Activated T-cell treated with anti-CD3 and anti-CD28 coated beads, Interleukin-2, amount 50 U/mL, for 4 hours (primary cell): ENCODE data around the gene CPA3. TPM values are rescaled to one million over a fixed set of nuclear protein-coding genes. Genes with fewer than 3 reads are reported as not detected.

Experiments
- ATAC-seq, 2 donors: fragments of 200-7000 bp; cut with Tn5 transposase; one replicate each; pipeline ENCODE4 v1.10.0; 2021
- DNase-seq: peaks from one replicate; pipeline ENCODE4 v3.0.0-alpha.2; 2020
- H3K27me3 Mint-ChIP-seq: one replicate; pipeline ENCODE4 v1.8.0; 2021; ENCODE audit warnings: low read depth, mixed read lengths
- H3K36me3 Mint-ChIP-seq: one replicate; pipeline ENCODE4 v1.8.0; 2022; ENCODE audit warnings: mixed read lengths; ENCODE audit not compliant: insufficient read depth
- H3K4me1 Mint-ChIP-seq: one replicate; pipeline ENCODE4 v1.8.0; 2021; ENCODE audit warnings: low read depth, mixed read lengths
- H3K4me3 Mint-ChIP-seq: one replicate; pipeline ENCODE4 v1.8.0; 2021; ENCODE audit warnings: mild to moderate bottlenecking, moderate library complexity, mixed read lengths
- H3K9me3 Mint-ChIP-seq: one replicate; pipeline ENCODE4 v1.8.0; 2021; ENCODE audit warnings: mixed read lengths
- total RNA-seq, 3 donors: library from RNA; stranded (reverse); gene quantifications; one replicate each; pipeline ENCODE4 v1.2.1, GENCODE V29; 2021

Gene CPA3
- total RNA-seq, 3 donors from 2014 or later: 0.11 TPM; not detected in 2

- no peak overlapping the region for H3K4me3 Mint-ChIP-seq
- no peaks in the 10 kb centered on the region for H3K9me3 Mint-ChIP-seq
- no peaks in the 10 kb centered on the region for H3K4me1 Mint-ChIP-seq
- peaks cover 1% of the 10 kb centered on the region for H3K27me3 Mint-ChIP-seq
- DNase-seq: no peak
- H3K36me3 Mint-ChIP-seq: no peaks in the 10 kb centered on the region
- no peak for ATAC-seq
These were observed 80.0 kb downstream of the CPA3 start for GRCh38 chr3:148945116-148945515.

Other genes with a start within 250 kb of the CPA3 start
- gene AGTR1, start 167.4 kb upstream of the CPA3 start, total RNA-seq: not detected
- gene CPB1, start 37.5 kb upstream of the CPA3 start, total RNA-seq: 1 to 10 TPM; 3.1 to 6.5 (median 5.9) TPM
- gene GYG1, start 126.2 kb downstream of the CPA3 start, total RNA-seq: 10 to 100 TPM; 22.5 to 26.1 (median 22.9) TPM
- gene HLTF, start 221.2 kb downstream of the CPA3 start, total RNA-seq: 10 to 100 TPM; 13.2 to 14.2 (median 13.6) TPM